ENCODE data around the gene SLC66A1. TPM values are rescaled to one million over a fixed set of nuclear protein-coding genes. Genes with fewer than 3 reads are reported as not detected.
A peak's percentile ranks its signal among the peaks of the same experiment; 100 is the strongest.

Gene SLC66A1
- total and polyA plus RNA-seq, 2 of the 13 experiments (the other 11 are each of a cell fraction or from before 2014, with no cell fraction given): 15.4 to 18.9 TPM

- TF ChIP-seq ELK4 (CRISPR knock-in tag; IDR thresholded peaks at IDR 0.05; ENCODE audit: borderline replicate concordance): no peak
- 0 out of 2 replicates have a peak, but pooled peaks have one; percentile 12 for TF ChIP-seq ZNF550 (CRISPR knock-in tag; IDR thresholded peaks at IDR 0.05; ENCODE audit: borderline replicate concordance)
- TF ChIP-seq MYC (CRISPR knock-in tag; IDR thresholded peaks at IDR 0.05; ENCODE audit: borderline replicate concordance): peak; percentile 55
- no peak; the same call in 1 of the 2 replicates for TF ChIP-seq ZNF609 (CRISPR knock-in tag; IDR thresholded peaks at IDR 0.05; ENCODE audit: borderline replicate concordance)
- TF ChIP-seq HNRNPK (IDR thresholded peaks at IDR 0.05; ENCODE audit: low read depth, low read length, poor library complexity, severe bottlenecking): peak; percentile 11
- TF ChIP-seq ZFP37 (CRISPR knock-in tag; IDR thresholded peaks at IDR 0.05; ENCODE audit: borderline replicate concordance): no peak
- TF ChIP-seq ZNF773 (CRISPR knock-in tag; IDR thresholded peaks at IDR 0.05; ENCODE audit: borderline replicate concordance): 0 out of 2 replicates have a peak, but pooled peaks have one; percentile 28
- TF ChIP-seq CSRNP2 (CRISPR knock-in tag; conservative IDR thresholded peaks at IDR 0.05; ENCODE audit: low read depth): 0 out of 2 replicates have a peak, but pooled peaks have one; percentile 69
- no peak for TF ChIP-seq HBP1 (CRISPR knock-in tag; IDR thresholded peaks at IDR 0.05; ENCODE audit: low read depth)
- TF ChIP-seq ZC3H4 (CRISPR knock-in tag; IDR thresholded peaks at IDR 0.05; ENCODE audit: borderline replicate concordance): no peak
- TF ChIP-seq ZC3H13 (CRISPR knock-in tag; IDR thresholded peaks at IDR 0.05): peak; percentile 84
- TF ChIP-seq NFE2L2 (IDR thresholded peaks at IDR 0.05; ENCODE audit: low read length): no peak
- peak; percentile 91 for TF ChIP-seq RBFOX2 (IDR thresholded peaks at IDR 0.05; ENCODE audit: low read depth, low read length)
- peak; percentile 66; the same call in 1 of the 2 replicates for TF ChIP-seq ZNF230 (CRISPR knock-in tag; IDR thresholded peaks at IDR 0.05)
- TF ChIP-seq ADNP (CRISPR knock-in tag; IDR thresholded peaks at IDR 0.05): no peak
- peak; percentile 42 for TF ChIP-seq ASH2L (IDR thresholded peaks at IDR 0.05; ENCODE audit: insufficient read length, low read depth, low read length)
- no peak for TF ChIP-seq ZBTB8A (CRISPR knock-in tag; IDR thresholded peaks at IDR 0.05; ENCODE audit: borderline replicate concordance, low read depth)
These were observed at the start of gene SLC66A1, which contains the start of gene AKR7A2 (continued) for GRCh38 chr1:19311931-19312781.

All from HepG2 (cell line).